Germinal center (tissue), 1 donor: Measurements from ENCODE around the gene MDFIC.
A peak's percentile ranks its signal among the peaks of the same experiment; 100 is the strongest.

Experiments
- DNase-seq: peaks from one replicate; pipeline ENCODE4 v3.0.0; 2012; ENCODE audit warnings: mixed read lengths, low spot score

The MDFIC gene

DNA sequence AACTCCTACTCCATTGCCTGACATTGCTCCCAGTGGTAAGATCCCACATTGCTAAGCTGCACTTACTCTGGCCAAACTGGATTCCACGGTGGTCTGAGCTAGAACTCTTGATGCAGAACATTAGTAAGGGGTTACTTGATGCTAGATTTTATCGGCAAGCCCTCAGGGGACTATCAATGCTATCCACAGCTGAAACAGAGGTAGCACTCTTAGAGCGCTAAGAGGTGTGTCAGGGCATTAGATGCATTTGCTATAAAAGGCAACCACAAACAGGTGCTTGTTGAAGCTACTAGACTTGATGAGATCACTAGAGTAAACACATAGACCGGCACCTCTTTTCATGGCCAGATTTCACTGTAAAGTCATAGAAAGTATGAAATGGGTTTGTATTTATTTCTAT is 116.3 kb downstream of the MDFIC start:
- DNase-seq = no peak

DNA sequence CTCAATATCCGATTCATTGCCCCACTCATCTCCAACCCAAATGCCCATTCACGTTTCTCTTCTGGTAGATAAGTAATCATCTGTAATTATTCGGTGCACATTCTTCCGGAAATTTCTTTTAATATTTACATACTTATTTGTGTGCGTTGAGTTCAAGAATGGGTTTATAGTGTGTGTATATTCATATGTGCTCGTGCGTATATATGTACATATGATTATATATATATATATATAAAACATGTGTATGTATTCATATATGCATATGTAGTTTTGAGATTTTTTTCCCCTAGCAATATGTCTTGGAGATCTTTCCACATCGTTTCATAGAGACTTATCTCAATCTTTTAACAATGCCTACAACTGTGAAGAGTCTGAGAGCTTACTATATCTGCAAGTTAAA is 118.2 kb downstream of the MDFIC start:
- no peak for DNase-seq

DNA sequence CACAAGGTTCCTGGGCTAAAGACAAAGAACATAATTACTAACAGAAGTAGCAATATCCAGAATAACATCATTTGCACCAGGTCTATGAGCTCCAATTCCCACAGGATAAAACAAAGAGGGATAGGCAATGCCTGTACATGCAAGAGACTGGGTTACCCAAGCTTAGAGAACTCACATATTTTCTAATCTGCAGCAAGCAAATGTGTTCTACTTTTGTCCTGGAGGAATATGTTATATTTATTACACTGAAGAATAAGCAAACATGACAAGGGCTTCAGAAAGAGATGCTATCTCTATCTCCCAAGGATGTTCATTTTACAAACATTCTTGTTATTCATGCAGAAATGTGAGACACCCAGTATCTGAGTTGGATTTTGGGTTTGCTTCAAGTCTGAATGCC is 118.6 kb downstream of the MDFIC start:
- DNase-seq = no peak

DNA sequence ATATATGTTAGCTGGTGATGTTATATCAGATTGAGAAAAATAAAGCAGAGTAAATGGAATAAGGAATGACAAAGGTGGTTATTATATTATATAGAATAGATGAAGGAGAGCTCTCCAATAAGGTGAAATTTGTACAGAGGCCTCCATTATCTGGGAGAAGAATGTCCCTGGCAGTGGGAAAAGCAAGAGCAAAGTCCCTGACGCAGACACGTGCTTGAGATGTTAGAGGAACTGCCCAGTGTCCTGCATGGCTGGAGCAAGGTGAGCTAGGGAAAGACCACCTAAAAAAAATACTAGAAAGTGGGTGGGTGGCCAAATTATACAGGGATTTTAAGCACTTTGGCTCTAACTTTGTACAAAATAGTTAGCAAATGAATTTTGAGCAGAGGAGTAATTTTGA is 120.7 kb downstream of the MDFIC start:
- no peak for DNase-seq

DNA sequence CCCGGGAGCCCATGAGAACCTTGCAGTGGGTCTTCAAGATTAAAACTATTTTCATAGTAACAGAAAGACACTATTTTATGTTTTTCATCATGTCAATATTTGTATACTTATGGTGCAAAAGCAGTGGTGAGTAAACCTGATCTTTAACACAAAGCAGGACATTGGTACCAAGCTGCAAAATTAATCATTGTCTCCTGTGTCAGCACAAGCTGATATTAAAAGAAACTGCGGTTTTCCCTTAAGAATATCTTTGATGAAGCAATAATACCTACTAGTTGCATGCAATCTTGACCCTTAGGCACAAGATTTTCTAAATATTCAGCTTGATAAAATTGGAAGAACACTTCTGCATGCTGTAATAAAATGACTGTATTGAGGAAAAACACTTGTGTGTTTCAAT is 121.7 kb downstream of the MDFIC start:
- DNase-seq = no peak

DNA sequence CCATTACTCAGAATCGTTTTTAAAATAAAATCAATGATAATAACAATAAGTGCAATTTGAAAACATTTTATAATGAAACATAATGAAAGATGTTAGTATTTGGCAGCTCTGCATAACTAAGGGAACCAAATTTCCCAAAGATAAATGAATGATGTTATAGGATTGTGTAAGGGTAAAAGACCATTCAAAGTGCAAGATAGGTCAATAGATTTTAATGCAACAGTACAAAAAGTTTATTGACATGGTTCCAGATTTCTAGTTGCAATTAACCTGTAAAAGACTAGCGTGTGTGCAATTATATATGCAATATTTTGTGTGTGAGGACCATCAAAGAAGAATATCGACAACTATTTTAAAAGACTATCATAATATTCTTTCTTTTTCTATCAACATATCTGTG is 122.3 kb downstream of the MDFIC start:
- DNase-seq = no peak

DNA sequence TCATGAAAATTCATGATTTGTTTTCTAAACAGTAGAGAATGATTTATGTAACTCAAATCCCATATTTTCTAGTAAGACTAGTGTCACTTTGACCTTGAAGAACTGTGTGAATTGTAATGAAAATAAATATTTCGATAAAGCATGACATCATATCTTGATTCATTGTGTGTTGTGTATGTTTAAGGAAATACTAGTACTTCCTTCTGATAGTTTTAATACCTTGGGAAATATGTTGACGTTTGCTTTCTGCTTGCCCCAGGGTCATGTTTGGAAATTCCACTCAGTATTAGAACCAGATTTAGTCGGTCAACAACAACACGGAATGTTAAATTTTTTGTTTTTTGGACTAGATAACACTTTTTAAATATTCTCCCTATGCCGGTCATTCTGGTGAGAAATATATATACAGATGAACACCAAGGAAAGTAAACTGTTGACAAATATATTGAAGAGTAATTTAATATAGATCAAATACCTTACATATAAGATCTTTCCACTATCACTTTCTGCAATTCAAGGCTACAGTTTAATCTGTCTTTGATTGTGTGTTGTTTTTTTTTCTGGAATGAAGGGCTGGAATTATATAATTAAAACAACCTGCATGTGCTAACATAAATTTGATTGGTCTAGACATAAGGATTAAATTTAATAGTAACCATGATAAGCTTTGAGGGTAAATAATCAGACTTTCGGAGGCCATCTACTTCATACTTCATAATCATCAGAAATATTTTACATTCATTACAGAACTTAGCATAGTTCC is 126.2 kb downstream of the MDFIC start:
- DNase-seq = no peak

DNA sequence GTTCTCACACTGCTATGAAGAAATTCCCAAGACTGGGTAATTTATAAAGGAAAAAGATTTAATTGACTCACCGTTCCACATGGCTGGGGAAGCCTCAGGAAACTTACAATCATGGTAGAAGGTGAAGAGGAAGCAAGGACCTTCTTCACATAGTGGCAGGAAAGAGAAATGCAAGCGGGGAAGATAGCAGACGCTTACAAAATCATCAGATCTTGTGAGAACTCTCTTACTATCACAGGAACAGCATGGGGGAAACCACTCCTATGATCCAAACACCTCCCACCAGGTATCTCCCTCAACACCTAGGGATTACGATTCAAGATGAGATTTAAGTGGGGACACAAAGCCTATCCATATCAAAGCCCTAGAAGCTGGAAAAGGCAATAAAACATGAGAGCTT is 130.8 kb downstream of the MDFIC start:
- DNase-seq = no peak

DNA sequence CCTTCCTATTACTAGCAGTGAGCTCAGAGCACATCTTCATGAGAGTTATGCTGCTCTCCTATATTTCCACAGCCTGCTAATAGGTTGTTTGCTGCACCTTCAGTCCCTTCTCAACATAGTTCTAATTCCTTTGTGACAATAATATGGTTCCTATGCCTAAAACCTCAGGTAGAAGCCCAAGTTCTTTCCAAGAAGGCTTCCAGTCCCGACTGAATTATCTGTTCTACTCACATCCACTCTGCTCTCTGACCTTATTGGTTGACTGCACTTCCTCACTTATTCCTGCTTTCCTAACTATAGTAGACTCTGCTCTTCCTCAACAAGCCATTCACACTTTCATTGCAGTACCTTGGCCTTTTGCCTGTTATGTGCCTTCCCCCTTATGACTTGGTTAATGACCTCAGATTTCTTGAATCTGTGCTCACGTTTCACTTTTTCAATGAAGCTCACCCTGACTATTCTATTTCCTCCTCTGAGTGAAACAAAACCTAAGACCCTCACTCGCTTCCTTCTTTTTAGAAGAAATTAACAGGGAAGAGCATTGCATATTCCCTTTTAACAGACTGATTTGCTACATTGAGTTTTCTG is 132.7 kb downstream of the MDFIC start:
- DNase-seq = no peak

DNA sequence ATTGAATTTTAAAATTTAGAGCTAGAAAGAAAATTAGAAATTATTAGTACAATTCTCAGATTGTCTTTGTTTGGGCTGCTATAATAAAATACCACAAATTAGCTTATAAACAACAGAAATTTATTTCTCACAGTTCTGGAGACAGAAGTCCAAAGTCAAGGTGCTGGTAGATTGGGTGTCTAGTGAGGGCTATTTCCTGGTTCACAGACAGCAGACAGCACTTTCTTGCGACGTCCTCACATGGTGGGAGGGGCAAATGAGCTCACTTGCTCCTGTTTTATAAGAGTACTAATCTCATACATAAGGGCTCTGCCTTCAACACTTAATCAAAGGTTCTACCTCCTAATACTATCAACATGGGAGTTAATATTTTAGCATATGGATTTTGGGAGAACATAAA is 134.1 kb downstream of the MDFIC start:
- DNase-seq = no peak

DNA sequence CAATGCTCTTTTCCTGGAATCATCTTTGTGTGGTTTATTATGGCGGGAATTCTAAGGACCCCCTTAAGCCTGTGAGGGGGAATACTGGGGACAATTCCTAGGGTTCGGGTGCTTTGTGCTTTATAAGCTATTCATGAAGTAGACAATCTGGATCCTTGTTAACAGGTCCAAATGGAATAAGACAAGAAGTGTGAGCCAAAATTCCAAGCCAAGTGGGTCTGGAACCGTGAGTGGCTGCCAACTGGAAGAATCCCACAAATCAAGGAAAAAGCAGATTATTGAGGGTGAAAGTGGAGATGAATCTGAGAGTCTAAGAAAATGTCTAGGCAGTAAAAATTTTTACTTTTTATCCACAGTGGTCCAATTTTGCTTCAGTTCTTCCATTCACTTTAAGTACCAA is 136.8 kb downstream of the MDFIC start:
- DNase-seq = no peak

DNA sequence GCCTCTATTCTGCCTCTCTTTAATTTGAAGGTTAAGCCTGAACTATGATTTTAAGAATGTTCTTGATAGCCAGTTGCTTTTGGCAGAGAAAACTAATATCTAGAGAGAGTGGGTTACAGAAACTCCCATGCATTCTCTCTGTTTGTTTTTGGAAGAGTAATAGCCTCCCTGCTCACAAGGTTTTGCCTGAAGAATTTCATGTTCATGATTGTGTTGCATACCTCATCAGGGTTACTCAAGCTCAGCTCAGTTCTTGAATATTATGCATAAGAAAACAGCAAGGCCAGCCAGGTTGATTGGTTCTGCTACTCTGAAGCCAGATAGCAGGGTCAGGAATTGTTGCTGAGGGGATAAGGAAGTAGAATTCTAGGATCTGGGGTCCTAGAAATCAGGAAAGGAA is 137.4 kb downstream of the MDFIC start:
- no peak for DNase-seq

DNA sequence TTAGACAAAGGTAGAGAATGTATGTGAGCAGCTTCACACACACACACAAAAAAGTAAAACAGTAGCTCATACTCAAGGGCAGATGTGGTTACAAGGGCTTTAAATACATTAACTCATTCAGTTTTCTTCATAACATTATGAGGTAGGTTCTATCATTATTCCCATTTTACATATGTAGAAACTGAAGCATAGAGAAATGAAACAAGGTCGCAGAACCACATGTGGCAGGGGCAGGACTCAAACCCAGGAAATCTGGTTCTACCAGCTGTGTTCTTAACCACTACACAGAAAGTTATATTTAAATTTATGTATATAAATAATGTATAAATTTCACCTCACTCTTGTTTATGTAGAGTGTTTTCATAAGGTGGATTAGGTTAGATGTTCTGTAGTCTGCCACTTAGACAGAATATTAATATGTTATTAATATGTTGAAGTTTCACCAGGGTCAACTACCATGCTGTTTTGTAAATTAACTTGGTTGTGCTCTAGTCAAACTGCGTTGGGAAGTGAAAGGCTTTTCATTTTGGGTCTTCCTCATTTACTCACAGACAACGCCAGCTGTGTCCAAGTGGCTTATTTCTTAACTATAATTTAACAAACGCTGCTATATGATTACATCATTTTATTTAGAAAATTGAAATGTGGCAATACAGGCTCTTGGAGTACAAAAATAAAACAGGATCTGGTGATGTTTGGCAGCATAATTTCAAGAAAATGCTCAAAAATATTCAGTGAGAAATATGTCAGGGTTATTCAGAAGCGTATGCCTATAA is 138.4 kb downstream of the MDFIC start:
- DNase-seq = peak; percentile 6

DNA sequence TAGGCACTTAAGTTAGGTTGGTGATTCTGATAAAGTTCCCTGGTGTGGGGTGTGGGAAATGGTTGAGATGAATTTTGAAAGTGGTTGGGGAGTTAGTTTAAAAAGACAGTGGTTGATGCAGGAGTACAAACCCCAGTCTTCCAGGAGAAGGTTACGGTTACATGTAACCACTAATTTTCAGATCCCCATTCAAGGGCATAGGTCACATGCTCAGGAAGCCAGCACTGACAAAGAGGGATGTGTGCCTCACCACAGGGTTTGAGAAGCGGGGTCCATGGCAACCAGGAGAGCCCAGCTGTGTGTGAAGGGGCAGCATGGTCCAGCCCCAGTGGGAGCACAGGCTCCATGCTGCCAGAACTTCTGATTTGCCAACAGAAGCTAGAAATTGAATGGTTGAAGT is 144.2 kb downstream of the MDFIC start:
- no peak for DNase-seq

DNA sequence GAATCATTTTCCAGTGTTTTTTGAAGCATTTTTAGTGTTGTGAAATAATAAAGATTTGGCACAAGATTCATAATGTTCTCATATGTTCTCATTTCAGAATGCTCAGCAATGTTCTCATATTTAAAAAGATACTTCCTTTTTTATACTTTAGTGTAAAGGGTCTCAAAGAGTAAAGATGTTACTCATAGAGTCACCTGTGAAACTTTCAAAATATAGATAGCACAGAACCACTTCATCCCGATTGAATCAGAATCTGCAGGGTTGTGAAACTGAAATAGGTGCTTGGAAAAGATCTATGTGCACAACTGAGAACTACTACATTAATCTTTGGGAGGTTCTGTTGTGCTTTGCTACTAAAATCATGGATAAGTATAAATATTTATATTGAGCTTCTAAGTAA is 144.7 kb downstream of the MDFIC start:
- DNase-seq = no peak

DNA sequence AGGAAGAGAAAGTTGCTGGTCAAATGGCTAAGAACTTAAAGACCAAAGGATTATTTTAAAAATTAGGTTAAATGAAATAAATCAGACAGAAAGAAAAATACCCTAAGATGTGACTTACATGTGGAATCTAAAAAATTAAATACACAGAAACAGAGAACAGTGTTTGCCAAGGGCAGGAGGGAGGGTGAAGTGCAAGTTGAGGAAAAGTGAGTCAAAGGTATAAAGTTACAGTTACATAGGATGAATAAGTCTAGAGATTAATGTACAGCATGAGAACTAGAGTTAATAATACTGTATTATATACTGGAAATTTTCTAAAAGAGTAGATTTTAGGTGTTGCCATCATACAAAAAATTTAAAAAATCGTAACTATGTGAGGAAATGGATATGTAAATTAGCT is 146.3 kb downstream of the MDFIC start:
- DNase-seq = no peak
